Cerebellar nuclear complex (tissue), 1 donor: ENCODE results near the gene METTL25B.

Experiments
- DNase-seq, 2 experiments: peaks; one replicate each; lab custom pipeline; 2025; lab: John Stamatoyannopoulos, UW

The METTL25B gene

GRCh38 chr1:156727926-156728598, at the start of gene METTL25B:
TSS of gene METTL25B (plus strand) at chr1:156728469. CDS start at chr1:156729105, 636 bp downstream.
- peak in 1 of 2 experiments; percentile 77 for DNase-seq

- no peak for DNase-seq
Measured at GRCh38 chr1:156680056-156680455, 48.2 kb upstream of the METTL25B start.

- DNase-seq, result no peak
Measured at GRCh38 chr1:156681196-156681960, 46.9 kb upstream of the METTL25B start.

- DNase-seq, result no peak
Measured at GRCh38 chr1:156682166-156682890, 45.9 kb upstream of the METTL25B start.

GRCh38 chr1:156684227-156684782, 44.0 kb upstream of the METTL25B start:
- DNase-seq, result no peak

GRCh38 chr1:156689035-156689952, 39.0 kb upstream of the METTL25B start:
- DNase-seq, result peak in 1 of 2 experiments; percentile 46

GRCh38 chr1:156689953-156690674, 38.2 kb upstream of the METTL25B start:
- no peak for DNase-seq

GRCh38 chr1:156690675-156691036, 37.6 kb upstream of the METTL25B start:
- no peak for DNase-seq

GRCh38 chr1:156691191-156691590, 37.1 kb upstream of the METTL25B start:
- no peak for DNase-seq

GRCh38 chr1:156691665-156692440, 36.4 kb upstream of the METTL25B start:
- DNase-seq, result no peak

- no peak for DNase-seq
Measured at GRCh38 chr1:156692441-156692924, 35.8 kb upstream of the METTL25B start.

GRCh38 chr1:156692925-156693847, 35.1 kb upstream of the METTL25B start:
- DNase-seq, result no peak

- no peak for DNase-seq
Measured at GRCh38 chr1:156693848-156694689, 34.2 kb upstream of the METTL25B start.

- DNase-seq, result no peak
Measured at GRCh38 chr1:156694690-156694962, 33.6 kb upstream of the METTL25B start.

GRCh38 chr1:156696755-156697154, 31.5 kb upstream of the METTL25B start:
- DNase-seq, result no peak

GRCh38 chr1:156697481-156697880, 30.8 kb upstream of the METTL25B start:
- no peak for DNase-seq

GRCh38 chr1:156698995-156699394, 29.3 kb upstream of the METTL25B start:
- DNase-seq, result no peak
